ENCODE measurements around the gene GNAZ. TPM values are rescaled to one million over a fixed set of nuclear protein-coding genes. Genes with fewer than 3 reads are reported as not detected.

Gene GNAZ
- polyA plus RNA-seq, 3 donors from 2014 or later: 0.50 to 0.96 TPM; not detected in 1

- H3K27ac Mint-ChIP-seq: peak overlapping the region in 1 of 6 donors; percentile 62
- no peaks in the 10 kb centered on the region for H3K36me3 Mint-ChIP-seq
- peaks cover 25 to 47% of the 10 kb centered on the region in 2 donors for H3K4me1 Mint-ChIP-seq
- DNase-seq: no peak
- peak overlapping the region; percentile 33 to 82 (median 60) for H3K4me3 Mint-ChIP-seq
- peaks cover 4 to 8% (median 5%) of the 10 kb centered on the region in 3 donors for H3K27me3 Mint-ChIP-seq (ENCODE audit: low read depth in 3 of 3)
- no peaks in the 10 kb centered on the region for H3K9me3 Mint-ChIP-seq
Observed at GRCh38 chr22:23072077-23072910, 2.0 kb downstream of the GNAZ start.

- Mint-ChIP-seq H3K4me3 (no peak overlapping the region), H3K4me1 (peaks cover 25 to 47% of the 10 kb centered on the region in 2 donors), H3K27ac (no peak overlapping the region), H3K9me3 (no peaks in the 10 kb centered on the region), H3K27me3 (ENCODE audit: low read depth in 3 of 3) (peaks cover 3 to 6% (median 4%) of the 10 kb centered on the region in 3 donors), H3K36me3 (no peaks in the 10 kb centered on the region)
- no peak for DNase-seq
Observed at GRCh38 chr22:23072911-23073491, 2.7 kb downstream of the GNAZ start.

DNA sequence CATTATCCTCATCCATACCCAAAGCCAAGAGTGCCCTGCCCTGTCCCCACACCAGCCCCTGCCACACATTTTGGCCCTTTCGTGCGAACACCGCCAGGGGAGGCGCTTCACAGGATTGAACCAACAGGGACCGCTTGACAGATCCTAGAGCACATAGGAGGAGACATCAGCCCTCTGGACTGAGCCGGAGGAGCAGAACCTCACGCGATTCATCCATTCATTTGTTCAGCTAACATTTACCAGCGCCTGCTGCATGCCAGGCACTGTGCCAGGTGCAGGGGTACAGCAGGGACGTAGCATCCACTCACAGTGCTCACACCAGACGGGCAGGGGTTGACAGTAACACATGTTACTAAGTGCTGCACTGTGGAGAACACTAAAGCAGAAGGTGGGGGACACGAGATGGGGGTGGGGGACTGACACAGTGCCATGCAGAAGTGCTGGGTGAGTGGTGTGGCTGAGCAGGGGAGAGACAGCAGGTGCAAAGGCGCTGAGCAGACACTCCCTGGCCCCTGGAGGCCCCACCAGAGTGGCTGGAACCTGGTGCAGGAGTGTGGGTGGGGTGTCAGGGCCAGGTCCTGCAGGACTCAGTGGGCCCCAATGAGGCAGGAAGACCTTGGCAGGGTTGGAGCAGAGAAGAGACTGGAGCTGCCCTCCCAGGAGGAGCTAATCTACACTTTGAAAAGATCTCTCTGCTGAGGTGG is 3.4 kb downstream of the GNAZ start:
- H3K4me3 Mint-ChIP-seq: no peak overlapping the region
- H3K27ac Mint-ChIP-seq: peak overlapping the region in 1 of 6 donors; percentile 35
- no peak for DNase-seq

GRCh38 chr22:23074451-23074850 is 4.1 kb downstream of the GNAZ start:
- no peak for DNase-seq
- H3K27me3 Mint-ChIP-seq (ENCODE audit: low read depth in 3 of 3): peaks cover 2 to 4% (median 3%) of the 10 kb centered on the region in 3 donors
- H3K27ac Mint-ChIP-seq: peak overlapping the region in 2 of 6 donors; percentile 35 to 36
- no peaks in the 10 kb centered on the region for H3K36me3 Mint-ChIP-seq
- no peaks in the 10 kb centered on the region for H3K9me3 Mint-ChIP-seq
- peaks cover 25 to 45% of the 10 kb centered on the region in 2 donors for H3K4me1 Mint-ChIP-seq
- H3K4me3 Mint-ChIP-seq: peak overlapping the region in 1 of 5 donors; percentile 20

More for the DNA sequence above, 3.4 kb downstream of the GNAZ start:
- H3K36me3 Mint-ChIP-seq: no peaks in the 10 kb centered on the region
- H3K4me1 Mint-ChIP-seq: peaks cover 25 to 47% of the 10 kb centered on the region in 2 donors
- no peaks in the 10 kb centered on the region for H3K9me3 Mint-ChIP-seq
- peaks cover 2 to 4% (median 3%) of the 10 kb centered on the region in 3 donors for H3K27me3 Mint-ChIP-seq (ENCODE audit: low read depth in 3 of 3)

DNA sequence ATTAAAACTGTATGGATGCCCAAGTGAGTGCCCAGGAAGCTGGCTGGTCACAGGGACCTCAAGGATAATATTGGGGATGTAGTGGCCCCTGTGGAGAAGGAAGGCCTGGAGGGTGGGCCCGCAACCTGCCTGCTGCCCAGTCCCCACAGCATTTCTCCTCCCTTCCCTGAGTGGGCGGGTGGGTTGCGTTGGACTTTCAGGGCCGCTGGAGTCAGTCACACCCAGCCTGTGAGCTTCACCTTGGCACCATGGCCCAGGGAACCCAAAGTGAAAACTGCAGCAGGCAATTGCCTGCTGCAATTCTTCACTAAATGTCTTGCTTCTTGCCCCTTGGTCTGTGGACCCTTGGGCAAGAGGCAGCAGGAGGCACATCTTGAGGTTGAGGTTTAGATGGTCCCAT is 4.7 kb downstream of the GNAZ start:
- Mint-ChIP-seq H3K27ac (no peak overlapping the region), H3K36me3 (no peaks in the 10 kb centered on the region), H3K27me3 (ENCODE audit: low read depth in 3 of 3) (peaks cover 0 to 4% (median 2%) of the 10 kb centered on the region in 3 donors), H3K4me1 (peaks cover 25 to 42% of the 10 kb centered on the region in 2 donors), H3K9me3 (no peaks in the 10 kb centered on the region), H3K4me3 (peak overlapping the region in 2 of 5 donors; percentile 54 to 66)
- no peak for DNase-seq

- Mint-ChIP-seq H3K36me3 (no peaks in the 10 kb centered on the region), H3K4me1 (peaks cover 25 to 42% of the 10 kb centered on the region in 2 donors), H3K27me3 (ENCODE audit: low read depth in 3 of 3) (peaks cover 0 to 4% (median 2%) of the 10 kb centered on the region in 3 donors), H3K9me3 (no peaks in the 10 kb centered on the region), H3K4me3 (peak overlapping the region in 2 of 5 donors; percentile 54 to 66), H3K27ac (no peak overlapping the region)
- DNase-seq: peak in 2 of 3 donors; percentile 9 to 24
Observed at GRCh38 chr22:23075525-23076216, 5.4 kb downstream of the GNAZ start.

- H3K27me3 Mint-ChIP-seq (ENCODE audit: low read depth in 3 of 3): peaks cover 0 to 2% (median under 1%) of the 10 kb centered on the region in 3 donors
- H3K4me3 Mint-ChIP-seq: no peak overlapping the region
- peak overlapping the region in 1 of 6 donors; percentile 42 for H3K27ac Mint-ChIP-seq
- H3K9me3 Mint-ChIP-seq: no peaks in the 10 kb centered on the region
- no peaks in the 10 kb centered on the region for H3K36me3 Mint-ChIP-seq
- no peak for DNase-seq
- peaks cover 22 to 30% of the 10 kb centered on the region in 2 donors for H3K4me1 Mint-ChIP-seq
Observed at GRCh38 chr22:23076896-23077572, 6.7 kb downstream of the GNAZ start.

- H3K36me3 Mint-ChIP-seq: no peaks in the 10 kb centered on the region
- H3K4me1 Mint-ChIP-seq: peaks cover 19 to 28% of the 10 kb centered on the region in 2 donors
- H3K9me3 Mint-ChIP-seq: no peaks in the 10 kb centered on the region
- no peak overlapping the region for H3K27ac Mint-ChIP-seq
- no peak for DNase-seq
- H3K4me3 Mint-ChIP-seq: no peak overlapping the region
- H3K27me3 Mint-ChIP-seq (ENCODE audit: low read depth in 3 of 3): no peaks in the 10 kb centered on the region
Observed at GRCh38 chr22:23077627-23078461, 7.5 kb downstream of the GNAZ start.

DNA sequence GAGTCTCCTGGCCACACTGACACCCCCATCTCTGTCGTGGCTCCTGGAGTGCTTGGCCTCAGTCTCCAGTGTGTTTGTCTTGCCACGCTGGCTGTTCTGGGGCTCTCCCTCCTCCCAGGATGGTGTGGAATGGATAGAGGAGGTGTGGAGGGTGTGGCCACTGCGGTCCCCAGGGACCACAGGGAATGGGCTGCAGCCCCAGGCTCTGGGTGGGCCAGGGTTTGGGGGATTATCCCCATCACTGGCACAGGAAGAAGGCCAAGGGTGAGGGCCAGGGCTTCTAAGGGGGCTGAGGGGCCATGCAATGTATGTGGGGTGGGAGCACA is 8.1 kb downstream of the GNAZ start:
- H3K27me3 Mint-ChIP-seq (ENCODE audit: low read depth in 3 of 3): no peaks in the 10 kb centered on the region
- no peaks in the 10 kb centered on the region for H3K9me3 Mint-ChIP-seq

GRCh38 chr22:23079240-23079768 is 9.0 kb downstream of the GNAZ start:
- Mint-ChIP-seq H3K4me1 (peaks cover 16 to 22% of the 10 kb centered on the region in 2 donors), H3K27ac (peak overlapping the region in 1 of 6 donors; percentile 0), H3K4me3 (no peak overlapping the region)

More for the DNA sequence above, 8.1 kb downstream of the GNAZ start:
- Mint-ChIP-seq H3K36me3 (no peaks in the 10 kb centered on the region), H3K4me3 (no peak overlapping the region), H3K4me1 (peaks cover 19 to 27% of the 10 kb centered on the region in 2 donors), H3K27ac (no peak overlapping the region)
- DNase-seq: no peak

GRCh38 chr22:23079814-23080521 is 9.6 kb downstream of the GNAZ start:
- no peaks in the 10 kb centered on the region for H3K9me3 Mint-ChIP-seq
- peaks cover 10 to 15% of the 10 kb centered on the region in 2 donors for H3K4me1 Mint-ChIP-seq
- H3K36me3 Mint-ChIP-seq: no peaks in the 10 kb centered on the region
- no peak overlapping the region for H3K4me3 Mint-ChIP-seq
- no peaks in the 10 kb centered on the region for H3K27me3 Mint-ChIP-seq (ENCODE audit: low read depth in 3 of 3)
- peak overlapping the region in 2 of 6 donors; percentile 0 to 46 for H3K27ac Mint-ChIP-seq
- DNase-seq: no peak

More at GRCh38 chr22:23079240-23079768, 9.0 kb downstream of the GNAZ start:
- Mint-ChIP-seq H3K9me3 (no peaks in the 10 kb centered on the region), H3K27me3 (ENCODE audit: low read depth in 3 of 3) (no peaks in the 10 kb centered on the region), H3K36me3 (no peaks in the 10 kb centered on the region)
- DNase-seq: no peak

Measured in immature natural killer cell (primary cell).